ENCODE results near the gene FGF14.

The FGF14 gene

DNA sequence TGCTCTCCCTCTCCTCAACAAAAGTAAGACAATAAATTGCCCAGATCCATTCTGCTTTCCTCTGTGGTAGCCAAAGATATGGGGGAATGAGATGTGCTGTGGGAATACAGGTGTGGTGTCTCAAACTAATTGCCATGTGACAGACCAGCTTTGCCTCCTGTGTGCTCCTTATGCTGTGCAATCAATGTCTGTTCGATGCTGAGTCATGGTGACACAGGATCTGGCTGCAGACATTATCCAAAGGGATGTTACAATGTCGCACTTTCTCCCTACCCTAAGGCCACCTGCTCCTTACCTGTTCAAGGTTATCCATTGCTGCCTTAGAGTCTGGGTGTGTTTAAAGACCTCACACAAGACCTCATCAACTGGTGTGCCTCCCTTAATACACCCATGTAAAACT is 32.5 kb downstream of the FGF14 start:
- TF ChIP-seq, protein P1, sequence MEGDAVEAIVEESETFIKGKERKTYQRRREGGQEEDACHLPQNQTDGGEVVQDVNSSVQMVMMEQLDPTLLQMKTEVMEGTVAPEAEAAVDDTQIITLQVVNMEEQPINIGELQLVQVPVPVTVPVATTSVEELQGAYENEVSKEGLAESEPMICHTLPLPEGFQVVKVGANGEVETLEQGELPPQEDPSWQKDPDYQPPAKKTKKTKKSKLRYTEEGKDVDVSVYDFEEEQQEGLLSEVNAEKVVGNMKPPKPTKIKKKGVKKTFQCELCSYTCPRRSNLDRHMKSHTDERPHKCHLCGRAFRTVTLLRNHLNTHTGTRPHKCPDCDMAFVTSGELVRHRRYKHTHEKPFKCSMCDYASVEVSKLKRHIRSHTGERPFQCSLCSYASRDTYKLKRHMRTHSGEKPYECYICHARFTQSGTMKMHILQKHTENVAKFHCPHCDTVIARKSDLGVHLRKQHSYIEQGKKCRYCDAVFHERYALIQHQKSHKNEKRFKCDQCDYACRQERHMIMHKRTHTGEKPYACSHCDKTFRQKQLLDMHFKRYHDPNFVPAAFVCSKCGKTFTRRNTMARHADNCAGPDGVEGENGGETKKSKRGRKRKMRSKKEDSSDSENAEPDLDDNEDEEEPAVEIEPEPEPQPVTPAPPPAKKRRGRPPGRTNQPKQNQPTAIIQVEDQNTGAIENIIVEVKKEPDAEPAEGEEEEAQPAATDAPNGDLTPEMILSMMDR (IDR thresholded peaks at IDR 0.05; ENCODE audit: low read depth, low read length) = no peak
- no peak for DNase-seq (ENCODE audit: extremely low read depth, low read depth)

DNA sequence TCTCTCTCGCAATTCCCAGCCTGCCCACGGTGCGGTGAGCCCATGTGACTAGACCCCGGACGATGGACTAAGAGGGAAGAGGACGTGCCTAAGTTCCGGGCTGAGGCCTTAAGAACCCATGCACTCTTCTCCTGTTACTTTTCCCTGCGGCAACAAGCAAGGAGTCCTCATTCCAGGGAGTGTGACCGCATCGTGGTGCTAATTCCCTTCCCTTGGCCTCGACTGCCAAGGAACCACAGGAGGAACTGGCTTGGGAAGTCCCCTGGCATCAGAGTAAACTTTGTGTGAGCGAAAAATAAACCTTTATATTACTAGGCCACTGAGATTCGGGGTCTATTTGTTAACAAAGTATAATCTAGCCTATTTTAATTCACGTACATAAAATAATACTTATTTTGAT is 34.0 kb downstream of the FGF14 start:
- TF ChIP-seq, protein P1 (IDR thresholded peaks at IDR 0.05; ENCODE audit: low read depth, low read length) = no peak
- DNase-seq (ENCODE audit: extremely low read depth, low read depth) = no peak

DNA sequence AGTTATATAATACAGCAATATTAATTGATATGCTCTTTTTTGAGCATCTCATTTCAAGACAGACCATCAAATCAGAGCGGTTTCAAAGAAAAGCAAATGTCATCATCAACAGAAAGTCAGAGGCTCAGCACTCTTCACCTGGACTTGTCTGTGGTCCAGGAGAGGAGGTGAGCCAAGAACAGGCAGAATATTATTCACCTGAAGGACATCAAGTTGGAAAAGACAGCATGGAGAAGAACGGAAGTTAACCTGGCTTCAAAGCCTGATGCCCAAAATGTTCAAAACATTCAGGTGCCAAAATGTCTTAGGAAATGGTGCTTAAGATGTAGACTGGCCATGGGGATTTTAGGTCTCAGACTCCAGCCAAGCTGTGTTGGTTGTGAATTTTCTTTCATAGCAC is 40.7 kb downstream of the FGF14 start:
- no peak for DNase-seq (ENCODE audit: extremely low read depth, low read depth)
- TF ChIP-seq, protein P1 (IDR thresholded peaks at IDR 0.05; ENCODE audit: low read depth, low read length) = no peak

DNA sequence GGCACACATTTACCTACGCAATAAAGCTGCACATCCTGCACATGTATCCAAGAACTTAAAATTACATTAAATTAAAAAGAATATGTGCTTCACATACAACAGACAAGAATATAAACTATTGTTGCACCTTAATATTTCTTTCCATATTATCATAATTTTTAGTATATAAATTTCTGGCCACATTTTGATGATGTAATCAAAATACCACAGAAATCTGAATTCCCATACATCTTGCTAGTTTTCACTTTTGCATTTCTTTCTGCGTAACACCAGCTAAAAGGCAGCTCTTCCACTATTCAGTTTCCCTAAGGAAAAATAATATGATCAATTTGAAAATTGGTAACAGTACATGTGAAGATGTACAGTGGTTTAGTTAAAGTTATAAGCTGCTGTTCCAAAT is 42.6 kb downstream of the FGF14 start:
- TF ChIP-seq, protein P1 (IDR thresholded peaks at IDR 0.05; ENCODE audit: low read depth, low read length) = no peak
- no peak for DNase-seq (ENCODE audit: extremely low read depth, low read depth)

DNA sequence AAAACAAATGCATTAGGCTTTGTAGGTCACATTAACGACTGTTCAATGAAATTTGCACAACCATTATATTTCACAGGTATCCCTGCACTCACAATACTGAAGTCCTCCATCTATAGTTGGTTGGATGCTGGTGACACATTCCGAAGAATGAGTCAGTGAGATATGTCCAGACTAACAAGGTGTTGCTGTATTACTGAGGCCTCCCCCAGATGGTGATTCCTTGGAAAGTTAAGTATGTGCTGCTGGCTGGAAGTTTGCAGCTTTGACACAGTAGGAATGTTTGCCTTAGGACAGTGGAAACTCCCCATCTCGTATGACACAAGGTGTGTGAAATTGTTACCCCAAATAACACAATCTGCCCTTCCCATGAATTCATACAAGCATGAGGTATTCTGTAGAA is 46.6 kb downstream of the FGF14 start:
- DNase-seq (ENCODE audit: extremely low read depth, low read depth) = no peak
- TF ChIP-seq, protein P1 (IDR thresholded peaks at IDR 0.05; ENCODE audit: low read depth, low read length) = no peak

DNA sequence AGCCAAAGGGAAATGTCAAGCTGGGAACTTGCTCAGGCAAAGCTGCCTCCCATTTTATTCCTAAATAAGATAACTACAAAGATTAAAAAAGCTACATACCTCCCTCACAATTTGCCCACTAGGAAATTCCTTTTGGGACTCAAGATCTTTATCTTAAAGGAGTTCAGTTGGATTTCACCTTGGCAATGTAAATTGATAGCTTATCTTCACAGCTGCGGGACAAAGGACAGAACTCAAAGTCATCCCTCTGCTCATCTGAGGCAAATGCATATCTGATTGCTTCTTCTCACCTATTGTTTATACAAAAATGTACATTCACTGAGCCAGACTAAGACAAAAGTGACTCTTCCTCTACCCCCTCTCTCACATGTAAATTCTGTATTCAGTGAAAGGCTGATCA is 47.8 kb downstream of the FGF14 start:
- DNase-seq (ENCODE audit: extremely low read depth, low read depth) = no peak
- TF ChIP-seq, protein P1 (IDR thresholded peaks at IDR 0.05; ENCODE audit: low read depth, low read length) = no peak

DNA sequence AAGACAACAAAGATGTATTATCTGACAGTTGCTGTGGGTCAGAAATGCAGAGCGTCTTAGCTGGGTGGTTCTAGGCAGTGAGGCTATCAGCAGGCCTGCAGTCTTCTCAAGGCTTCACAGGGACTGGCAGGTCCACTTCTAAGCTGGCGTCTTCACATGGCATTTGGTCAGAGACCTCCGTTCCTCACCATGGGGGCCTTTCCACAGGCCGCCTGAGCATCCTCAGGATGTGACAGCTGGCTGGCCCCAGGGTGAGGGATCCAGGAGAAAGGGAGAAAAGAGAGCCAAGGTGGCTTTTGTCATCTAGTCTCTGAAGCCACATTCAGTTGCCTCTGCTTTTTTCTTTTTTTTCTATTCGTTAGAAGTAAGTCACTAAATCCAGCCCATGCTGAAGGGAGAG is 50.3 kb downstream of the FGF14 start:
- TF ChIP-seq, protein P1 (IDR thresholded peaks at IDR 0.05; ENCODE audit: low read depth, low read length) = no peak
- no peak for DNase-seq (ENCODE audit: extremely low read depth, low read depth)
